ENCODE measurements around the gene C22orf31.

DNA sequence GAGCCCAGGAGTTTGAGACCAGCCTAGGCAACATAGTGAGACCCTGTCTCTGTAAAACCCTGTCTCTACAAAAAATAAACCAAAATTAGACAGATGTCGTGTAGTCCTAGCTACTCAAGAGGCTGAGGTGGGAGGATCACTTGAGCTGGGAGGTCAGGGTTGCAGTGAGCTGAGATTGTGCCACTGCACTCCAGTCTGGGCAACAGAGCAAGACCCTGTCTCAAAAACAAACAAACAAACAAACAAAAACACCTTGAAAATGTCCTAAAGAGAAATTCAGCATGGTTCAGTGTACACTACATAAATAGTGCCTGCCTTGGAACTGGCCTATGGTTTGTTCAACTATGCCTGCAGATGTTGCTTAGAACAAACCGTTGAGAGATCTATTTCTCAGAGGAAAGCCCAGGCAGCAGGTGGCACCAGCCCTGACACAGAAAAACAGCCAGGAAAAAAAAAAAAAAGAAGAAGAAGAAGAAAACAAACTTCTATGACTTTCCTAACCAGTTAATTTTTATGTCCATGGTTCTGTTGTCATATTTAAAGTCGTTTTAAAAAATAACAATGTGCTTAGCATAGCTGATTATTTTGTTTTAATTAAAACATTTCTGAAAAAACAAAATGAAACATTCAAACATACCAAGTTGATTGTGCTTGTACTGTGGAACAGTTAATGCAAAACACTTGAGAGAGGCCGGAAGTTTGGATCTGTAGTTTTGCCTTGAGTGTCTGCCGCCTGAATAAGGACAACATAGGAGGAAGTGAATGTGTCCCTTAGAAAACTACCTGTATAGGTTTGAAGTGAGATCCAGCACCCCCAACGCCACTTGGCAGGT lies 16.6 kb upstream of the C22orf31 start:
- TF ChIP-seq GATA2 (IDR thresholded peaks at IDR 0.05; ENCODE audit: low read depth, low read length) = no peak
- TF ChIP-seq GATA3 (IDR thresholded peaks at IDR 0.05; ENCODE audit: low read depth, low read length) = no peak
